ENCODE data around the gene ANKS1B.

Gene ANKS1B

GRCh38 chr12:99137124-99137855, 847.4 kb downstream of the ANKS1B start:
- no peak for ATAC-seq
- TF ChIP-seq CSDC2 (CRISPR knock-in tag; IDR thresholded peaks at IDR 0.05), result no peak
- no peak for TF ChIP-seq GLIS3 (CRISPR knock-in tag; IDR thresholded peaks at IDR 0.05)
- no peak for TF ChIP-seq ZNF565 (CRISPR knock-in tag; conservative IDR thresholded peaks at IDR 0.05; ENCODE audit: low read depth)
- TF ChIP-seq ZFP30 (CRISPR knock-in tag; IDR thresholded peaks at IDR 0.05), result no peak
- no peak for TF ChIP-seq ZNF8 (CRISPR knock-in tag; IDR thresholded peaks at IDR 0.05)

DNA sequence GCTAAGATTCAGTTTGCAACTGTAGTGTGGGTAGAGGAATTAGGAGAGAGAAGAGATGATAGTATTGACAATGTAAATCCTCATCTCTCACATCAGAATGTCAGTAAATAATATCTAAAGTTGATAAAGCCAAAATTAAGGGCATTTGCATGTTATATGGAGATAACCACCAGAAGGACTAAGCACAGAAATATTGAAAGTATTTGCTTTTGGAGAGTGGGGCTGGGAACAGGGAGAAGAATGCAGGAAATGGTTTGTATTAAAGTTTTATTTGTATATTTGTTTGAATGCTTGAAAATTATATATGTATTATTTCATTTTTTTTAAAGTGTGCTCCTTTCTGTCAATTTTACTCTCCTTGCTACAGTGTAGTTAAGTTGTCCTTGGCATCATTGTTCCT, 848.2 kb downstream of the ANKS1B start:
- no peak; the same call in 1 of the 3 replicates for ATAC-seq
- TF ChIP-seq RARB (CRISPR knock-in tag; IDR thresholded peaks at IDR 0.05), result no peak
- TF ChIP-seq SNAI2 (CRISPR knock-in tag; IDR thresholded peaks at IDR 0.05), result no peak
- no peak for TF ChIP-seq ZNF8 (CRISPR knock-in tag; IDR thresholded peaks at IDR 0.05)

DNA sequence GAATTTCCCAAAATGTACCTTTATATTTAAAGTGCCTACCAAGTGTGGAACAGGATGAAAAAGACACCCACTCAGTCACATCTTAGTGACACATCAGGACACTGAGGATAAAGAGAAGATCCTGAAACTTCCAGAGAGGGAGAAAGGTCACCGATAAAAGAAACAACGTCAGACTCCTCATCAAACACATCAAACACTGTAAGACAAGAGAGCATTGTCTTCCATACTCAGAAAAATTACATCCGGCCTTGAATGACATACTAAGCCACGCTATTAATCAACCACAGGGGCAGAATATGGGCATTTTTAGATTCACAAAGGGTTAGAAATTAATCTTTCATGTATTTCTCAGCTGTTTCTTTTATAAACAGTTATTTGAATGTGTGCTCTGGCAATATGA, 849.4 kb downstream of the ANKS1B start:
- no peak for ATAC-seq
- no peak for TF ChIP-seq ZNF8 (CRISPR knock-in tag; IDR thresholded peaks at IDR 0.05)
- no peak for TF ChIP-seq TCF4 (CRISPR knock-in tag; IDR thresholded peaks at IDR 0.05; ENCODE audit: borderline replicate concordance)
- TF ChIP-seq CREB5 (CRISPR knock-in tag; IDR thresholded peaks at IDR 0.05; ENCODE audit: low read depth), result no peak
- TF ChIP-seq CSDC2 (CRISPR knock-in tag; IDR thresholded peaks at IDR 0.05), result no peak
- TF ChIP-seq RARB (CRISPR knock-in tag; IDR thresholded peaks at IDR 0.05), result no peak
- no peak for TF ChIP-seq ZNF70 (CRISPR knock-in tag; IDR thresholded peaks at IDR 0.05)
- TF ChIP-seq ZNF565 (CRISPR knock-in tag; conservative IDR thresholded peaks at IDR 0.05; ENCODE audit: low read depth), result no peak
- TF ChIP-seq, protein P1, sequence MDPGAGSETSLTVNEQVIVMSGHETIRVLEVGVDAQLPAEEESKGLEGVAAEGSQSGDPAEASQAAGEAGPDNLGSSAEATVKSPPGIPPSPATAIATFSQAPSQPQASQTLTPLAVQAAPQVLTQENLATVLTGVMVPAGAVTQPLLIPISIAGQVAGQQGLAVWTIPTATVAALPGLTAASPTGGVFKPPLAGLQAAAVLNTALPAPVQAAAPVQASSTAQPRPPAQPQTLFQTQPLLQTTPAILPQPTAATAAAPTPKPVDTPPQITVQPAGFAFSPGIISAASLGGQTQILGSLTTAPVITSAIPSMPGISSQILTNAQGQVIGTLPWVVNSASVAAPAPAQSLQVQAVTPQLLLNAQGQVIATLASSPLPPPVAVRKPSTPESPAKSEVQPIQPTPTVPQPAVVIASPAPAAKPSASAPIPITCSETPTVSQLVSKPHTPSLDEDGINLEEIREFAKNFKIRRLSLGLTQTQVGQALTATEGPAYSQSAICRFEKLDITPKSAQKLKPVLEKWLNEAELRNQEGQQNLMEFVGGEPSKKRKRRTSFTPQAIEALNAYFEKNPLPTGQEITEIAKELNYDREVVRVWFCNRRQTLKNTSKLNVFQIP (CRISPR knock-in tag; IDR thresholded peaks at IDR 0.05; ENCODE audit: borderline replicate concordance, low read depth), result no peak
- TF ChIP-seq, protein P2, sequence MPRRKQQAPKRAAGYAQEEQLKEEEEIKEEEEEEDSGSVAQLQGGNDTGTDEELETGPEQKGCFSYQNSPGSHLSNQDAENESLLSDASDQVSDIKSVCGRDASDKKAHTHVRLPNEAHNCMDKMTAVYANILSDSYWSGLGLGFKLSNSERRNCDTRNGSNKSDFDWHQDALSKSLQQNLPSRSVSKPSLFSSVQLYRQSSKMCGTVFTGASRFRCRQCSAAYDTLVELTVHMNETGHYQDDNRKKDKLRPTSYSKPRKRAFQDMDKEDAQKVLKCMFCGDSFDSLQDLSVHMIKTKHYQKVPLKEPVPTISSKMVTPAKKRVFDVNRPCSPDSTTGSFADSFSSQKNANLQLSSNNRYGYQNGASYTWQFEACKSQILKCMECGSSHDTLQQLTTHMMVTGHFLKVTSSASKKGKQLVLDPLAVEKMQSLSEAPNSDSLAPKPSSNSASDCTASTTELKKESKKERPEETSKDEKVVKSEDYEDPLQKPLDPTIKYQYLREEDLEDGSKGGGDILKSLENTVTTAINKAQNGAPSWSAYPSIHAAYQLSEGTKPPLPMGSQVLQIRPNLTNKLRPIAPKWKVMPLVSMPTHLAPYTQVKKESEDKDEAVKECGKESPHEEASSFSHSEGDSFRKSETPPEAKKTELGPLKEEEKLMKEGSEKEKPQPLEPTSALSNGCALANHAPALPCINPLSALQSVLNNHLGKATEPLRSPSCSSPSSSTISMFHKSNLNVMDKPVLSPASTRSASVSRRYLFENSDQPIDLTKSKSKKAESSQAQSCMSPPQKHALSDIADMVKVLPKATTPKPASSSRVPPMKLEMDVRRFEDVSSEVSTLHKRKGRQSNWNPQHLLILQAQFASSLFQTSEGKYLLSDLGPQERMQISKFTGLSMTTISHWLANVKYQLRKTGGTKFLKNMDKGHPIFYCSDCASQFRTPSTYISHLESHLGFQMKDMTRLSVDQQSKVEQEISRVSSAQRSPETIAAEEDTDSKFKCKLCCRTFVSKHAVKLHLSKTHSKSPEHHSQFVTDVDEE (CRISPR knock-in tag; IDR thresholded peaks at IDR 0.05), result no peak
- TF ChIP-seq, protein P3, sequence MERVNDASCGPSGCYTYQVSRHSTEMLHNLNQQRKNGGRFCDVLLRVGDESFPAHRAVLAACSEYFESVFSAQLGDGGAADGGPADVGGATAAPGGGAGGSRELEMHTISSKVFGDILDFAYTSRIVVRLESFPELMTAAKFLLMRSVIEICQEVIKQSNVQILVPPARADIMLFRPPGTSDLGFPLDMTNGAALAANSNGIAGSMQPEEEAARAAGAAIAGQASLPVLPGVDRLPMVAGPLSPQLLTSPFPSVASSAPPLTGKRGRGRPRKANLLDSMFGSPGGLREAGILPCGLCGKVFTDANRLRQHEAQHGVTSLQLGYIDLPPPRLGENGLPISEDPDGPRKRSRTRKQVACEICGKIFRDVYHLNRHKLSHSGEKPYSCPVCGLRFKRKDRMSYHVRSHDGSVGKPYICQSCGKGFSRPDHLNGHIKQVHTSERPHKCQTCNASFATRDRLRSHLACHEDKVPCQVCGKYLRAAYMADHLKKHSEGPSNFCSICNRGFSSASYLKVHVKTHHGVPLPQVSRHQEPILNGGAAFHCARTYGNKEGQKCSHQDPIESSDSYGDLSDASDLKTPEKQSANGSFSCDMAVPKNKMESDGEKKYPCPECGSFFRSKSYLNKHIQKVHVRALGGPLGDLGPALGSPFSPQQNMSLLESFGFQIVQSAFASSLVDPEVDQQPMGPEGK (CRISPR knock-in tag; IDR thresholded peaks at IDR 0.05; ENCODE audit: borderline replicate concordance), result no peak
- no peak for TF ChIP-seq ZFP3 (CRISPR knock-in tag; IDR thresholded peaks at IDR 0.05)
- TF ChIP-seq CSRNP3 (CRISPR knock-in tag; IDR thresholded peaks at IDR 0.05), result no peak
- no peak for TF ChIP-seq GLIS3 (CRISPR knock-in tag; IDR thresholded peaks at IDR 0.05)
- no peak for TF ChIP-seq TOX (CRISPR knock-in tag; IDR thresholded peaks at IDR 0.05; ENCODE audit: borderline replicate concordance)
- no peak for TF ChIP-seq OSR1 (CRISPR knock-in tag; IDR thresholded peaks at IDR 0.05)
- no peak for TF ChIP-seq ZC3H10 (CRISPR knock-in tag; IDR thresholded peaks at IDR 0.05)
- TF ChIP-seq SNAI2 (CRISPR knock-in tag; IDR thresholded peaks at IDR 0.05), result no peak

- no peak for ATAC-seq
- no peak for TF ChIP-seq GLIS3 (CRISPR knock-in tag; IDR thresholded peaks at IDR 0.05)
- no peak for TF ChIP-seq OSR1 (CRISPR knock-in tag; IDR thresholded peaks at IDR 0.05)
- no peak for TF ChIP-seq RARB (CRISPR knock-in tag; IDR thresholded peaks at IDR 0.05)
- TF ChIP-seq CREB5 (CRISPR knock-in tag; IDR thresholded peaks at IDR 0.05; ENCODE audit: low read depth), result no peak
- TF ChIP-seq CSDC2 (CRISPR knock-in tag; IDR thresholded peaks at IDR 0.05), result no peak
- TF ChIP-seq ZNF8 (CRISPR knock-in tag; IDR thresholded peaks at IDR 0.05), result no peak
- TF ChIP-seq BACH2 (CRISPR knock-in tag; IDR thresholded peaks at IDR 0.05; ENCODE audit: borderline replicate concordance), result no peak
- TF ChIP-seq ARNTL (CRISPR knock-in tag; IDR thresholded peaks at IDR 0.05; ENCODE audit: borderline replicate concordance, low read depth), result no peak
- TF ChIP-seq ZC3H10 (CRISPR knock-in tag; IDR thresholded peaks at IDR 0.05), result no peak
- TF ChIP-seq ESRRG (CRISPR knock-in tag; IDR thresholded peaks at IDR 0.05), result no peak
- TF ChIP-seq ZNF565 (CRISPR knock-in tag; conservative IDR thresholded peaks at IDR 0.05; ENCODE audit: low read depth), result no peak
- TF ChIP-seq ZFP3 (CRISPR knock-in tag; IDR thresholded peaks at IDR 0.05), result no peak
- TF ChIP-seq, protein P3 (CRISPR knock-in tag; IDR thresholded peaks at IDR 0.05; ENCODE audit: borderline replicate concordance), result no peak
- no peak for TF ChIP-seq ZNF70 (CRISPR knock-in tag; IDR thresholded peaks at IDR 0.05)
- no peak for TF ChIP-seq TOX (CRISPR knock-in tag; IDR thresholded peaks at IDR 0.05; ENCODE audit: borderline replicate concordance)
Observed at GRCh38 chr12:99133401-99133800, 851.3 kb downstream of the ANKS1B start.
